Glutamatergic neuron (in vitro differentiated cells): ENCODE results near the gene DNAJC24. TPM values are rescaled to one million over a fixed set of nuclear protein-coding genes. Genes with fewer than 3 reads are reported as not detected.

Experiments used
- DNase-seq: peaks from one replicate; pipeline ENCODE4 v3.0.0; 2022
- H3K27ac Mint-ChIP-seq: one replicate; pipeline ENCODE4 v1.8.0; 2020; ENCODE audit warnings: mild to moderate bottlenecking, mixed read lengths, inconsistent platforms; ENCODE audit not compliant: unreplicated experiment
- H3K27me3 Mint-ChIP-seq: one replicate; pipeline ENCODE4 v1.8.0; 2020; ENCODE audit warnings: mild to moderate bottlenecking, moderate library complexity, mixed read lengths, inconsistent platforms; ENCODE audit not compliant: unreplicated experiment
- H3K36me3 Mint-ChIP-seq: one replicate; pipeline ENCODE4 v1.8.0; 2020; ENCODE audit warnings: mild to moderate bottlenecking, mixed read lengths, inconsistent platforms; ENCODE audit not compliant: unreplicated experiment
- H3K4me1 Mint-ChIP-seq: one replicate; pipeline ENCODE4 v1.8.0; 2020; ENCODE audit warnings: mild to moderate bottlenecking, low read depth, mixed read lengths, inconsistent platforms; ENCODE audit not compliant: unreplicated experiment
- H3K4me3 Mint-ChIP-seq: one replicate; pipeline ENCODE4 v1.8.0; 2020; ENCODE audit warnings: mild to moderate bottlenecking, mixed read lengths, inconsistent platforms; ENCODE audit not compliant: unreplicated experiment
- H3K9me3 Mint-ChIP-seq: one replicate; pipeline ENCODE4 v1.8.0; 2020; ENCODE audit warnings: mild to moderate bottlenecking, moderate library complexity, mixed read lengths, inconsistent platforms; ENCODE audit not compliant: unreplicated experiment
- total RNA-seq: library from RNA; stranded (reverse); fragmentation: NEBNext Ultra II Directional; extraction: Animal tissue kit (Norgen Biotek cat#: 25700); gene quantifications from one replicate; pipeline ENCODE4 v1.2.1, GENCODE V29; 2021; ENCODE audit not compliant: unreplicated experiment
- TF ChIP-seq, protein P1 (sequence below): fragments of 200-600 bp; sonication (generic); IDR thresholded peaks from one replicate; pipeline ENCODE4 v1.5.0; 2021; ENCODE audit not compliant: partially characterized antibody, unreplicated experiment

The DNAJC24 gene
- total RNA-seq, 1 donor from 2014 or later = 20.6 TPM

DNA sequence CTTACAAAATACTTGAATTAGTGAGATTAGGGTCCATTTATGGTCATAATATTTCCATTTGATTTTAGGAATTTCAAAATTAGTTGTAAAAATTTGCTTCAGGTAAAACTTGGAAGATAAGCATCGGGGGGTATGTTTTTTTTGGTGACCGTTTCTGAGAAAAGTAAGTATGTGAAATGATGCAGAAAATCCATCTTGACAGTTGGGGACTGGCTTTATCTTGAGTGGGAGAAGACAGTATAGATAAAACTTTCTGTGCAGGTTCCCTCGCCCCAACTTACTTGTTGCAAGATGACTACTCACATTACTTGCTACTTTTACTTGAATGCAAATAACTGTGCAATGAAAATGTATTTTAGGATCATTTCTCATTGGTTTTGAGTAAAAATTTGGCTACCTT, 49.5 kb downstream of the DNAJC24 start:
- Mint-ChIP-seq H3K4me3 (no peak overlapping the region), H3K36me3 (no peaks in the 10 kb centered on the region), H3K27me3 (no peaks in the 10 kb centered on the region), H3K4me1 (peaks cover 2% of the 10 kb centered on the region), H3K27ac (no peak overlapping the region), H3K9me3 (no peaks in the 10 kb centered on the region)
- TF ChIP-seq, protein P1, sequence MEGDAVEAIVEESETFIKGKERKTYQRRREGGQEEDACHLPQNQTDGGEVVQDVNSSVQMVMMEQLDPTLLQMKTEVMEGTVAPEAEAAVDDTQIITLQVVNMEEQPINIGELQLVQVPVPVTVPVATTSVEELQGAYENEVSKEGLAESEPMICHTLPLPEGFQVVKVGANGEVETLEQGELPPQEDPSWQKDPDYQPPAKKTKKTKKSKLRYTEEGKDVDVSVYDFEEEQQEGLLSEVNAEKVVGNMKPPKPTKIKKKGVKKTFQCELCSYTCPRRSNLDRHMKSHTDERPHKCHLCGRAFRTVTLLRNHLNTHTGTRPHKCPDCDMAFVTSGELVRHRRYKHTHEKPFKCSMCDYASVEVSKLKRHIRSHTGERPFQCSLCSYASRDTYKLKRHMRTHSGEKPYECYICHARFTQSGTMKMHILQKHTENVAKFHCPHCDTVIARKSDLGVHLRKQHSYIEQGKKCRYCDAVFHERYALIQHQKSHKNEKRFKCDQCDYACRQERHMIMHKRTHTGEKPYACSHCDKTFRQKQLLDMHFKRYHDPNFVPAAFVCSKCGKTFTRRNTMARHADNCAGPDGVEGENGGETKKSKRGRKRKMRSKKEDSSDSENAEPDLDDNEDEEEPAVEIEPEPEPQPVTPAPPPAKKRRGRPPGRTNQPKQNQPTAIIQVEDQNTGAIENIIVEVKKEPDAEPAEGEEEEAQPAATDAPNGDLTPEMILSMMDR = no peak
- DNase-seq = no peak

DNA sequence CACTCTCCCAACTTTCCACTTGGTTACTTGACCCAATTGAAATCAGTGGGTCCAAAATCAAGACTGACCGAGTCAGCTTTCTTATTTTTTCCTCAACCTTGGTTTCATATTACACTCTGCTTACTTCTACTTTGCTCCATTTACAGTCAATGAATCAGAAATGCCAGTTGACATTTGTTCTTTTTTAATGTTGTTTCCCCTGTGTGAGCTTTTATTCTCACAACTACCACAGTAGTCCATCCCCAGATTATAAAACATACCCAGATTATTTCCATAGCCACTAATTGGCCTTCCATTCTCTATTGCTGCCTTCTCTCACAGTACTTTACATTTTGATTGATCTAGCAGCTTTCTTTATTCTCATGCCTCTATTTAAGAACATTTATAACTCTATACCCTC, 50.0 kb downstream of the DNAJC24 start:
- TF ChIP-seq, protein P1 = no peak
- Mint-ChIP-seq H3K4me1 (peaks cover 2% of the 10 kb centered on the region), H3K27me3 (no peaks in the 10 kb centered on the region), H3K36me3 (no peaks in the 10 kb centered on the region), H3K9me3 (no peaks in the 10 kb centered on the region), H3K27ac (no peak overlapping the region), H3K4me3 (no peak overlapping the region)
- no peak for DNase-seq

DNA sequence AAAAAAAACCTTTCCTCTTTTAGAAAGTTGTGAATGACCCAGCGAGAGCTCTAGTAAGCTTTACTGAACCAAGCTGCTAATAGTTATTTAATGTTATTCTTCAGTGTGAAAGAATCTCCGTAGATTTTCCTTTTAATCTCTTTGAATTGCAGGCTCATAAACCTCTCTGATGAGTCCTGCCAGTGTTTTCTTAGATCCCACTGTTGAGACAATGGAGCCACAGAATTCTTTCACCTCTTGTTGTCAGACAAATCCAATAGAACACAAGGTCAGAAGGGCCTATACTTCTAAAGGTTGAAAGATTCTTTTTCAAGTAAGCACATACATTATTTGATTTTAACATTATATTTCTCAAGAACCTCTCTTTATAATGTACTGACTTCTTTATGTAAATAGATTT, 52.2 kb downstream of the DNAJC24 start:
- H3K4me1 Mint-ChIP-seq = peaks cover 2% of the 10 kb centered on the region
- no peak overlapping the region for H3K4me3 Mint-ChIP-seq
- H3K9me3 Mint-ChIP-seq = no peaks in the 10 kb centered on the region
- TF ChIP-seq, protein P1 = no peak
- no peak for DNase-seq
- H3K36me3 Mint-ChIP-seq = no peaks in the 10 kb centered on the region
- no peak overlapping the region for H3K27ac Mint-ChIP-seq
- no peaks in the 10 kb centered on the region for H3K27me3 Mint-ChIP-seq

DNA sequence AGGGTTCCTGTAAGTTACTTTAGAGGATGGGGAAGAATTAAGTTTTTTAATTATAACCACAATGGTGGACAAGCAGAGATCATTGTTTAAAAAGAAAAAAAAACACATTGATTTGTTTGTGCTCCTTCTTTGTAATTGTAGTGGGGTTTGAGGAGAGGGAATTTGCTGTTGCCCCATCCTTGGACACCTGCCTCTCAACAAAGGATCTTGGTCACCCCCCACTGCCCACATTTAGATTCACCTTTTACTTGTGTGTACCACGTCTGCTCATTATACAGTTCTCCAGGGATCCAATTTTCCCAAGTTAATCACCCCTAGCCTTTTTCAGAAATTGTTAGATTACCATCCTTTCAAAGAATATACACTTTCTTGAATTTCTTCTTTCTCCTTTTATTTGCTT, 53.0 kb downstream of the DNAJC24 start:
- H3K27ac Mint-ChIP-seq = no peak overlapping the region
- TF ChIP-seq, protein P1 = no peak
- no peaks in the 10 kb centered on the region for H3K36me3 Mint-ChIP-seq
- no peaks in the 10 kb centered on the region for H3K27me3 Mint-ChIP-seq
- no peaks in the 10 kb centered on the region for H3K9me3 Mint-ChIP-seq
- no peak for DNase-seq
- peaks cover 2% of the 10 kb centered on the region for H3K4me1 Mint-ChIP-seq
- no peak overlapping the region for H3K4me3 Mint-ChIP-seq

DNA sequence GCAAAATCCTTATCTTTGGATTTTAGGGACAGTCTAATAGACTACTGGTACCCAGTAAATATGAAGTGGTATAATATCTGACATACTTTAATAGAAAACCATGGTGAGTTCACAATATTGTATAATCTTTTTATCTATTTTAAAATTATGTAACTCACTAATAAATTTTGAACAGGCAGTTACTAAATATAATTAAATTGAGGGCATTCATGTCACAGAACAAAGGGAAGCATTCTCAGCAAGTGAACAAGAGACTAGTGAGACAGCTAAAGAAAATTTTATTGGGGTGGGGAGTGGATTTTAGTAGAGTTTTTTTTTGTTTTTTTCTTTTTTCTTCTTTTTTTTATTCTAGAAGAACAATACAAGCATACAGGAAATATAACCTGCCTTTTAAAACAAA, 55.0 kb downstream of the DNAJC24 start:
- Mint-ChIP-seq H3K4me3 (no peak overlapping the region), H3K36me3 (no peaks in the 10 kb centered on the region), H3K27ac (no peak overlapping the region), H3K4me1 (peaks cover 2% of the 10 kb centered on the region), H3K27me3 (no peaks in the 10 kb centered on the region), H3K9me3 (no peaks in the 10 kb centered on the region)
- TF ChIP-seq, protein P1 = no peak
- DNase-seq = no peak
